Keratinocyte (primary cell): Measurements from ENCODE around the gene APRT. TPM values are rescaled to one million over a fixed set of nuclear protein-coding genes. Genes with fewer than 3 reads are reported as not detected.
A peak's percentile ranks its signal among the peaks of the same experiment; 100 is the strongest.

Experiments used
- DNase-seq: peaks from one replicate; pipeline ENCODE4 v3.0.0-alpha.2; 2011; ENCODE audit warnings: low read depth, missing footprints, low spot score
- FAIRE-seq: peaks from 2 replicates; lab custom pipeline; 2011; peaks lifted over from hg19 to GRCh38; lab: Jason Lieb, UNC
- H2AFZ ChIP-seq: 2 replicates; pipeline ENCODE4 v1.6.0; 2012; ENCODE audit warnings: low read length, control low read depth, inconsistent platforms; ENCODE audit not compliant: control insufficient read depth
- H3K27ac ChIP-seq: 2 replicates; pipeline ENCODE4 v1.5.1; 2011; ENCODE audit warnings: low read length; ENCODE audit not compliant: control insufficient read depth, insufficient read depth
- H3K27me3 ChIP-seq: 3 replicates; pipeline ENCODE4 v1.6.0; 2011; ENCODE audit warnings: low read length; ENCODE audit not compliant: control insufficient read depth, insufficient read depth; ENCODE audit errors: extremely low read depth
- H3K36me3 ChIP-seq, 2 experiments: 2 replicates in 1 of 2; 3 replicates in 1 of 2; pipeline ENCODE4 v1.5.1; 2011; ENCODE audit warnings: low read length in 2 of 2, mild to moderate bottlenecking in 1 of 2; ENCODE audit not compliant: control insufficient read depth in 2 of 2, insufficient read depth in 2 of 2; ENCODE audit errors: extremely low read depth in 1 of 2
- H3K4me1 ChIP-seq: 3 replicates; pipeline ENCODE4 v1.5.1; 2011; ENCODE audit warnings: low read length; ENCODE audit not compliant: control insufficient read depth, insufficient read depth; ENCODE audit errors: extremely low read depth
- H3K4me2 ChIP-seq: 3 replicates; pipeline ENCODE4 v1.6.0; 2011; ENCODE audit warnings: low read depth, low read length; ENCODE audit not compliant: control insufficient read depth, insufficient read depth; ENCODE audit errors: extremely low read depth
- H3K4me3 ChIP-seq, 3 experiments: fragments of 200-600 bp in 1 of 3; sonication (generic) in 1 of 3; 2 replicates in 2 of 3; 3 replicates in 1 of 3; pipeline ENCODE4 v1.5.1; 2011 to 2016; ENCODE audit warnings: low read length in 3 of 3, mild to moderate bottlenecking in 3 of 3, control low read depth in 2 of 3, inconsistent platforms in 1 of 3, low read depth in 1 of 3, mixed read lengths in 1 of 3, mixed run types in 1 of 3, moderate library complexity in 1 of 3; ENCODE audit not compliant: control insufficient read depth in 2 of 3, insufficient read depth in 2 of 3; ENCODE audit errors: extremely low read depth in 1 of 3
- H3K79me2 ChIP-seq: 2 replicates; pipeline ENCODE4 v1.6.0; 2012; ENCODE audit warnings: low read length; ENCODE audit not compliant: control insufficient read depth, insufficient read depth
- H3K9ac ChIP-seq: 3 replicates; pipeline ENCODE4 v1.6.0; 2011; ENCODE audit warnings: low read length; ENCODE audit not compliant: control insufficient read depth, insufficient read depth; ENCODE audit errors: extremely low read depth
- H3K9me1 ChIP-seq: 3 replicates; pipeline ENCODE4 v1.6.0; 2011; ENCODE audit warnings: low read length; ENCODE audit not compliant: control insufficient read depth, insufficient read depth; ENCODE audit errors: extremely low read depth
- H3K9me3 ChIP-seq: 2 replicates; pipeline ENCODE4 v1.5.1; 2012; ENCODE audit warnings: low read depth, low read length; ENCODE audit not compliant: control insufficient read depth
- H4K20me1 ChIP-seq: 3 replicates; pipeline ENCODE4 v1.6.0; 2011; ENCODE audit warnings: low read length; ENCODE audit not compliant: control insufficient read depth, insufficient read depth; ENCODE audit errors: extremely low read depth
- CTCF ChIP-seq, 3 experiments: IDR thresholded peaks in 1 of 3; conservative IDR thresholded peaks in 1 of 3; optimal IDR thresholded peaks in 1 of 3; 2 replicates in 2 of 3; 3 replicates in 1 of 3; pipeline versions ENCODE3 to v1.5.1; 2011; ENCODE audit warnings: low read length in 3 of 3, mild to moderate bottlenecking in 3 of 3, moderate library complexity in 2 of 3, control low read depth in 1 of 3, inconsistent platforms in 1 of 3; ENCODE audit not compliant: insufficient read depth in 2 of 3; ENCODE audit errors: extremely low read depth in 1 of 3
- EZH2 ChIP-seq: IDR thresholded peaks from one replicate; pipeline ENCODE4 v1.6.1; 2012; ENCODE audit warnings: inconsistent platforms, mild to moderate bottlenecking, low read length, moderate library complexity
- dilution Hi-C: fragments of 300-500 bp; cut with MboI; formaldehyde crosslinking; loops from one replicate; pipeline ENCODE4 v1.7.0; 2020; ENCODE audit warnings: low sequenced_read_pairs; ENCODE audit not compliant: extremely low pct_ligation_motif_present
- polyA minus RNA-seq, 3 experiments: library from RNA; depleted of rRNA, polyadenylated mRNA; stranded (reverse); fragments of >200 nt; gene quantifications; 1 replicate in 1 of 3; 2 replicates in 1 of 3; 3 replicates in 1 of 3; pipeline ENCODE4 v1.2.3, GENCODE V29; 2011
- polyA plus RNA-seq, 5 experiments: library from polyadenylated mRNA; depleted of rRNA in 3 of 5; stranded (reverse) in 3 of 5; stranded (forward) in 1 of 5; unstranded in 1 of 5; fragments of >200 nt; gene quantifications; 1 replicate in 1 of 5; 2 replicates in 3 of 5; 3 replicates in 1 of 5; pipeline versions ENCODE4 v1.2.1 to v1.2.3, GENCODE V29; 2011 to 2012; ENCODE audit warnings: missing spikeins in 2 of 5, low read depth in 1 of 5, low replicate concordance in 1 of 5

Gene APRT
- polyA plus RNA-seq (91.4 to 177 TPM (median 106 TPM) in 3 replicates), polyA minus RNA-seq (26.0 to 61.0 TPM (median 48.4 TPM) in 3 replicates)
- 25.2 TPM for polyA plus RNA-seq (2011; ENCODE audit: low read depth)
- polyA plus RNA-seq (2011; cell fraction: cytosol; rRNA removed), result 51.1 and 112 TPM in 2 replicates
- polyA plus RNA-seq (2011; cell fraction: nucleus; rRNA removed), result 49.9 and 72.8 TPM in 2 replicates
- polyA plus RNA-seq (2012; ENCODE audit: low replicate concordance), result 135 and 217 TPM in 2 replicates
- 182 TPM for polyA minus RNA-seq (2011; cell fraction: cytosol; rRNA and poly(A)+ RNA removed)
- polyA minus RNA-seq (2011; cell fraction: nucleus; rRNA and poly(A)+ RNA removed), result 29.3 and 31.1 TPM in 2 replicates

GRCh38 chr16:88811769-88812512 lies at the start of gene APRT:
APRT (minus strand) TSS chr16:88811928; CDS start chr16:88811899, 29 bp downstream.
- no peaks in the 10 kb centered on the region for H3K9me3 ChIP-seq
- peak; percentile 44 for FAIRE-seq
- TF ChIP-seq CTCF (optimal IDR thresholded peaks at IDR 0.05 in 1 of 3, IDR thresholded peaks at IDR 0.05 in 1 of 3, conservative IDR thresholded peaks at IDR 0.05 in 1 of 3; ENCODE audit: extremely low read depth in 1 of 3, insufficient read depth in 2 of 3, low read length in 3 of 3) (peak in 1 of 3 experiments; percentile 54), EZH2 (no peak)

GRCh38 chr16:88861359-88861758 lies 49.6 kb upstream of the APRT start:
- Histone ChIP-seq H3K9ac (no peak overlapping the region), H3K79me2 (peaks cover 3% of the 10 kb centered on the region), H3K27me3 (no peaks in the 10 kb centered on the region), H3K36me3 (peaks cover 3 to 18% of the 10 kb centered on the region in 2 experiments), H4K20me1 (no peaks in the 10 kb centered on the region), H2AFZ (no peak overlapping the region), H3K4me3 (no peak overlapping the region), H3K4me2 (no peak overlapping the region), H3K9me3 (no peaks in the 10 kb centered on the region), H3K4me1 (no peaks in the 10 kb centered on the region), H3K27ac (no peak overlapping the region), H3K9me1 (no peaks in the 10 kb centered on the region)
- TF ChIP-seq CTCF (optimal IDR thresholded peaks at IDR 0.05 in 1 of 3, IDR thresholded peaks at IDR 0.05 in 1 of 3, conservative IDR thresholded peaks at IDR 0.05 in 1 of 3; ENCODE audit: extremely low read depth in 1 of 3, insufficient read depth in 2 of 3, low read length in 3 of 3) (no peak), EZH2 (no peak)
- DNase-seq (no peak), FAIRE-seq (no peak)
- dilution Hi-C loops, result no loop called here

More at GRCh38 chr16:88811769-88812512, at the start of gene APRT:
- Histone ChIP-seq H3K4me3 (peak within 1 kb of the TSS; percentile 71 to 78 (median 77)), H3K4me2 (peak within 1 kb of the TSS; percentile 96), H3K36me3 (peaks cover 13 to 16% of the 10 kb centered on the region in 2 experiments), H3K4me1 (peaks cover 25% of the 10 kb centered on the region), H3K27me3 (no peaks in the 10 kb centered on the region), H4K20me1 (no peaks in the 10 kb centered on the region), H3K9ac (peak within 1 kb of the TSS; percentile 84), H3K27ac (peak within 1 kb of the TSS; percentile 72), H3K79me2 (peaks cover 19% of the 10 kb centered on the region), H2AFZ (peak within 1 kb of the TSS; percentile 84), H3K9me1 (peaks cover 4% of the 10 kb centered on the region)
- dilution Hi-C loops, result no loop called here
- no peak for DNase-seq
